ENCODE results near the gene PUS3. TPM values are rescaled to one million over a fixed set of nuclear protein-coding genes. Genes with fewer than 3 reads are reported as not detected.

PUS3 gene
- total RNA-seq, 1 experiment from 2014 or later: 11.9 TPM

- no peak overlapping the region for H2AFZ ChIP-seq (ENCODE audit: low read depth, low read length, poor library complexity, severe bottlenecking)
- H3K9ac ChIP-seq (ENCODE audit: low read length): no peak overlapping the region
- no peaks in the 10 kb centered on the region for H3K9me3 ChIP-seq (ENCODE audit: control insufficient read depth in 1 of 2, insufficient read depth in 1 of 2, low read depth in 1 of 2, low read length in 2 of 2)
- no peak overlapping the region for H3K4me2 ChIP-seq (ENCODE audit: low read length)
- ChIA-PET RAD21 (ENCODE audit: low non-redundant PET in 1 of 2, low total read pairs in 2 of 2, uncharacterized antibody in 2 of 2, unreplicated experiment in 2 of 2) (no interaction called here), CTCF (no interaction called here), POLR2A (no interaction called here)
- ATAC-seq (no peak), DNase-seq (ENCODE audit: low read depth, low spot score) (no peak)
- no peaks in the 10 kb centered on the region for H4K20me1 ChIP-seq (ENCODE audit: insufficient read depth)
- intact Hi-C loops (cut with micrococcal nuclease): no loop called here
- H3K9me2 ChIP-seq (ENCODE audit: insufficient read depth): no peaks in the 10 kb centered on the region
- H3K27me3 ChIP-seq (ENCODE audit: insufficient read depth, low read length): no peaks in the 10 kb centered on the region
- no peak overlapping the region for H3K4me3 ChIP-seq (replicated peaks in 1 of 2; ENCODE audit: low read depth in 1 of 2, low read length in 2 of 2)
- peaks cover 4 to 9% of the 10 kb centered on the region in 2 experiments; a peak in 3 of 4 replicates for H3K4me1 ChIP-seq (ENCODE audit: control insufficient read depth in 1 of 2, insufficient read depth in 2 of 2, low read length in 2 of 2)
- BruUV-seq (replicated peaks): no TSS peak
- H3K27ac ChIP-seq (ENCODE audit: low read depth, low read length): no peak overlapping the region
- no peak for TF ChIP-seq FOSL1 (IDR thresholded peaks at IDR 0.05; ENCODE audit: low read depth)
- no peak for TF ChIP-seq SRF (IDR thresholded peaks at IDR 0.05; ENCODE audit: low read depth)
- TF ChIP-seq POLR2A (IDR thresholded peaks at IDR 0.05; ENCODE audit: borderline replicate concordance, extremely low read depth, insufficient read depth, insufficient read length): no peak
- TF ChIP-seq TCF7L2 (IDR thresholded peaks at IDR 0.05; ENCODE audit: borderline replicate concordance, extremely low read depth, insufficient read depth, insufficient read length): no peak
- no peak for TF ChIP-seq CEBPB (IDR thresholded peaks at IDR 0.05; ENCODE audit: low read depth)
- no peak for TF ChIP-seq ELF1 (IDR thresholded peaks at IDR 0.05; ENCODE audit: borderline replicate concordance, low read depth)
- no peak for TF ChIP-seq POLR2AphosphoS5 (IDR thresholded peaks at IDR 0.05; ENCODE audit: low read depth, low read length)
- no peak for TF ChIP-seq JUND (IDR thresholded peaks at IDR 0.05)
- TF ChIP-seq, protein P1, sequence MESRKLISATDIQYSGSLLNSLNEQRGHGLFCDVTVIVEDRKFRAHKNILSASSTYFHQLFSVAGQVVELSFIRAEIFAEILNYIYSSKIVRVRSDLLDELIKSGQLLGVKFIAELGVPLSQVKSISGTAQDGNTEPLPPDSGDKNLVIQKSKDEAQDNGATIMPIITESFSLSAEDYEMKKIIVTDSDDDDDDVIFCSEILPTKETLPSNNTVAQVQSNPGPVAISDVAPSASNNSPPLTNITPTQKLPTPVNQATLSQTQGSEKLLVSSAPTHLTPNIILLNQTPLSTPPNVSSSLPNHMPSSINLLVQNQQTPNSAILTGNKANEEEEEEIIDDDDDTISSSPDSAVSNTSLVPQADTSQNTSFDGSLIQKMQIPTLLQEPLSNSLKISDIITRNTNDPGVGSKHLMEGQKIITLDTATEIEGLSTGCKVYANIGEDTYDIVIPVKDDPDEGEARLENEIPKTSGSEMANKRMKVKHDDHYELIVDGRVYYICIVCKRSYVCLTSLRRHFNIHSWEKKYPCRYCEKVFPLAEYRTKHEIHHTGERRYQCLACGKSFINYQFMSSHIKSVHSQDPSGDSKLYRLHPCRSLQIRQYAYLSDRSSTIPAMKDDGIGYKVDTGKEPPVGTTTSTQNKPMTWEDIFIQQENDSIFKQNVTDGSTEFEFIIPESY (IDR thresholded peaks at IDR 0.05; ENCODE audit: extremely low read depth, insufficient replicate concordance, low read length): no peak
- TF ChIP-seq SP1 (IDR thresholded peaks at IDR 0.05; ENCODE audit: low read depth): no peak
- no peak for TF ChIP-seq YY1 (IDR thresholded peaks at IDR 0.05; ENCODE audit: extremely low read depth, insufficient replicate concordance, low read depth, low read length)
- no peaks in the 10 kb centered on the region for H3K36me3 ChIP-seq (ENCODE audit: control insufficient read depth in 1 of 2, insufficient read depth in 2 of 2, low read length in 2 of 2)
- peaks cover 5% of the 10 kb centered on the region; the same call in 1 of the 2 replicates for H3K79me2 ChIP-seq (ENCODE audit: insufficient read depth, low read length)
Observed at GRCh38 chr11:125883375-125883774, 19.6 kb downstream of the PUS3 start.

Data from HCT116 (cell line).